ENCODE data around the gene ASH1L.
"Not testable (repeated sequence)": the region's sequence is repeated elsewhere in the genome, so short reads cannot be mapped to it uniquely, and the experiment has no call there.

ASH1L gene

DNA sequence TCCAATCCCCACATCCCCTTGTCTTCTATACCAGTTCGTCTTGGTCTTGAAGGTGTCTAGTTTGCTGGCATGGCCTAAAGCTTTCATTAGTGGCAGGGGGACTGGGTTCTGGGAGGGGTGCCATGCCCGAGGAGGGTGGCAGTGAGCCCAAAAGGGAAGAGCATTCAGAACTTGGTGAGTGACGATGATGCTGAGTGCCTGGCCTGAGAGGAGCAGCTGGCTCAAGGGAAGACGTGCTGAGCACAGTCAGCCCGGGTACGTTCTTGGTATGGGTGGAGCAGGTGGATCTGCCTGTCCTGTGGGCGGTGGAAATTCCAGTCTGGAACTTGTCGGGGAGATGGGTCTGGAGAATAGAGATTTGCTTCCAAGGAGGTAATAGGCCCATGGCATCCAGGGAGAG is 249.3 kb downstream of the ASH1L start:
- DNase-seq (ENCODE audit: low read depth in 2 of 2, low spot score in 1 of 2), result no peak

GRCh38 chr1:155309423-155310021 is 253.1 kb downstream of the ASH1L start:
- no peak for DNase-seq (ENCODE audit: low read depth in 2 of 2, low spot score in 1 of 2)

GRCh38 chr1:155308493-155309422 is 253.8 kb downstream of the ASH1L start, which contains the start of gene FDPS:
TSS of gene FDPS (plus strand) at chr1:155308866. CDS start at chr1:155309790, 924 bp downstream.
- peak; percentile 89 to 94 for DNase-seq (ENCODE audit: low read depth in 2 of 2, low spot score in 1 of 2)

DNA sequence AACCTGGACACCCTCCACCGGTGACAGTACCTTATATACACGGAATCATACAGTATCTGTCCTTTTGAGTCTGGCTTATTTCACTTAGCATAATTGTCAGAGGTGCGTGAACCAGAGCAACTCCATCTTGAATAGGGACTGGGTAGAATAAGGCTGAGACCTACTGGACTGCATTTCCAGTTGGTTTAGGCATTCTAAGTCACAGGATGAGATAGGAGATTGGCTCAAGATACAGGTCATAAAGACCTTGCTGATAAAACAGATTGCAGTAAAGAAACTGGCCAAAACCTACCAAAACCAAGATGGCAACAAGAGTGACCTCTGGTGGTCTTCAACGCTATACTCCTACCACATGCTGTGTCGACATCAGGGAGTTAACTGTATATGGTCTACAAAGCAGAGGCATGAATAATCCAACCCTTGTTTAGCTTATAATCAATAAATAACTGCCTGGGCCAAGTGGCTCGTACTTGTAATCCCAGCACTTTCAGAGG is 255.3 kb downstream of the ASH1L start:
- no peak for DNase-seq (ENCODE audit: low read depth in 2 of 2, low spot score in 1 of 2)

- no peak for DNase-seq (ENCODE audit: low read depth in 2 of 2, low spot score in 1 of 2)
These were observed 256.7 kb downstream of the ASH1L start for GRCh38 chr1:155305881-155306391.

DNA sequence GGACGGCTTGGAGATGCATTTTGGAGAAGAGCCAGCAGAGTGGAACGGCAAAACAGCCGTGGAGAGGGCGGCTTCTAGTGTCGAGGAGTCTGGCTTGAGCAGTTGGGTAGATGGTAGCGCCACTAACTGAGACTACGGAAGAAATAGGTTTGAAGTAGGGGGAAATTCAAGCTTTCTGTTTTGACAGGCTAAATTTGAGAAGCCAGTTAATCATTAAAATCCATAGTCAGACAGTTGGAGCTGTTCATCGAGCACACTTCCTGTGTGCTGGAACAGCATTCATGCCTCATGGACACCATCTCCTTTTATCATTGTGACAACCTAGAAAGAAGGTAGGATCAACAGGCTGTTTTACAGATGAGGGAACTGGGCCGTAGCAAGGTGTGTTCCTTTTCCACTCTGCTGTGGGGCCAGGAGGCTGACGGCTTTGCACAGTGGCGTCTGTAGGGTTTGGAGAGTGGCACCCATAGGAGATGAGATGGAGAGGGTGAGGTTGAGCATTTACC is 258.0 kb downstream of the ASH1L start:
- DNase-seq (ENCODE audit: low read depth in 2 of 2, low spot score in 1 of 2), result no peak

DNA sequence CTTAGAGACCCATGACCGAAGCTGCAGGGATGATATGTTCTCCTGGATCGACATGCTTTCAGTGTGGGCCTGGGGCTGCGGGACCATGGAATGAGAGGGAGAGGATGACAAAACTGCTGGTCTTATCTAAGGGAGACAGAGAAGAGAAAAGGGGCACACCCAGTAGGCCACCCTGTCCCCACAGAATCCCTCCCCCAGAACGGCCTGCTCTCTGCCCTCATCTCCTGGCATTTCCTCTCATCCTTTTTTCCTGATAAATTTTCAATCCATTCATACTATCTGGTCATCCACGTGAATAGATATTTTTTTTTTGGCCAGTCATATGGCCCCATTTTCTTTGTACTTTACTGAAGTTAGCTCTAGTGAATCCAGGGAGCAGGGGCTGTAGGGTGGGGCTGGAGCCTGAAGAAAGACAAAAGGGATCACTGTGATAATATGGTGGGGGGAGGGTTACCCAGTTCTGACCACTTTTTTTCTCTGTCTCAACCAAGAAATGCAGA is 261.2 kb downstream of the ASH1L start, which contains the start of gene PKLR:
TSS of gene PKLR (minus strand) at position 97 of the 500 bp plus-strand sequence. CDS start at position 54, 43 bp downstream.
- DNase-seq (ENCODE audit: low read depth in 2 of 2, low spot score in 1 of 2), result no peak

DNA sequence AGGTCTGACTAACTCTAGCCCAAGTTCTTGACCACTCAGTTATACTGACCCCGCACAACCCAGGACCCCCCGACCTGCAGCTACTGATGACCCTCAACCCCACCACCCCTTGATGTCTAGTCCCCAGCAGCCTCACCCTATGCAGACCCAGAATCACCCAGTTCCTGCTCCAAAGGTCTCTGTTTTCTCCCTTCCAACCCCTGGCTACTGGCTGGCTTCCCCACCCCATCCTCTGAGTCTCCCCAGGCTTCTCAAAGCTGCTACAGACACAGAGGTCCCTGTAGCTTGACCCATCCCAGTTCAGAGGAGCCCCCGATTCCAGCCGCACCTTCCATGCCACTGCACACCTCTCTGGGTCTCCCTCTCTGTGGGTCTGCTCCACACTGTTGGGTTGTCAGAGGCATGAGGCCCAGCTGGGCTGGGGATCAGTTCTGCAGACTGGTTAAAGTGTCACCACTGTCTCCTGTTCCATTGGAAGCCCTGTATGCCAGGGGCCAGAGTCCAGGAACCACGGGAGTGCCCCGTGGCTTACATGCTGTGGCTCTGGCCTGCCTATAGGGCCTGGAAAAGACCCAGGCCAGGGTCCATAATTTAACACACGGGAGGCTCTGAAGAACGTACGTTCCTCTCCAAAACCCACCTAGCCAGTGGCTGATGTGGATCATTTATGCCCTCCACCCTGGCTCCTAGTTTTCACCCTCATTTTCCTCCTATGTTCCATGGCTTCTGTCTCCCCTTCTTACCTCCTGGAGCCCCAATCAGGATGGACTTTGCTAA is 261.9 kb downstream of the ASH1L start:
- no peak for DNase-seq (ENCODE audit: low read depth in 2 of 2, low spot score in 1 of 2)

DNA sequence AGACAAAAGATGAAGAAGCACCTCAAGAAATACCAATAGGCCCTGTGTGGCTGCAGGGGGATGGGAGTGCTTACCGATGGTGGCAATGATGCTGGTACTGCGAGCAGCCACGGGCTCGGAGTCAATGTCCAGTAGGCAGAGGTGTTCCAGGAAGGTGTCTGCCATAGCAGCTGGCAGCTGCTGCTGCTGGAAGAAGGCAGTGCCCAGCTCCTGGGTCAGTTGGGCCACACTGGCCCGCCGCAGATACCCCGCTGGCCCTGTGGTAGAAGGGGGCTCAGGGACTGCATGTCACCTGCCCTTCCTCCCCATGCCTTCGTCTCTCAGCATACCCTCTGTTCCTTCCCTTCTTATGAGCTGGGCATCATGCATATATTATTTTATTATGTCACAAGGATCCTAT is 262.6 kb downstream of the ASH1L start:
- no peak for DNase-seq (ENCODE audit: low read depth in 2 of 2, low spot score in 1 of 2)

GRCh38 chr1:155297384-155297783 is 265.2 kb downstream of the ASH1L start:
- no peak for DNase-seq (ENCODE audit: low read depth in 2 of 2, low spot score in 1 of 2)

DNA sequence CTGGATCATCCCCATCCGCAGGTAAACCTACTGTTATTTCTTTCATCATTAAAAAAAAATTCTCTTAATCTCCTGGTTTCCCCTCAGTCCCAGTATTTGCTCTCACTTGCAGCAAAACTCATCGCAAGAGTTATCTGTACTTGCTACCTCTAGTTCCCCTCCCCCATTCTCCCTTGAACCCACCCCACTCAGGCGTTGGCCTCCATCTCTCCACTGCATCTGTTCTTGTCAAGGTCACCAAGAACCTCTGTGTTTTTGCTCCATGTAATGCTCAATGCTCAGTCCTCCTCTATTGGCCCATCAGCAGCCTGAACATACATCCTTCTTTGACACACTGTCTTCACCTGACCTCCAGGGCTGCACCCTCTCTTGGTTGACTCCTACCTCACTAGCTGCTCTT is 265.9 kb downstream of the ASH1L start:
- DNase-seq (ENCODE audit: low read depth in 2 of 2, low spot score in 1 of 2), result no peak

- no peak for DNase-seq (ENCODE audit: low read depth in 2 of 2, low spot score in 1 of 2)
These were observed 266.7 kb downstream of the ASH1L start for GRCh38 chr1:155295942-155296267.

GRCh38 chr1:155295183-155295941 is 267.2 kb downstream of the ASH1L start:
- no peak for DNase-seq (ENCODE audit: low read depth in 2 of 2, low spot score in 1 of 2)

DNA sequence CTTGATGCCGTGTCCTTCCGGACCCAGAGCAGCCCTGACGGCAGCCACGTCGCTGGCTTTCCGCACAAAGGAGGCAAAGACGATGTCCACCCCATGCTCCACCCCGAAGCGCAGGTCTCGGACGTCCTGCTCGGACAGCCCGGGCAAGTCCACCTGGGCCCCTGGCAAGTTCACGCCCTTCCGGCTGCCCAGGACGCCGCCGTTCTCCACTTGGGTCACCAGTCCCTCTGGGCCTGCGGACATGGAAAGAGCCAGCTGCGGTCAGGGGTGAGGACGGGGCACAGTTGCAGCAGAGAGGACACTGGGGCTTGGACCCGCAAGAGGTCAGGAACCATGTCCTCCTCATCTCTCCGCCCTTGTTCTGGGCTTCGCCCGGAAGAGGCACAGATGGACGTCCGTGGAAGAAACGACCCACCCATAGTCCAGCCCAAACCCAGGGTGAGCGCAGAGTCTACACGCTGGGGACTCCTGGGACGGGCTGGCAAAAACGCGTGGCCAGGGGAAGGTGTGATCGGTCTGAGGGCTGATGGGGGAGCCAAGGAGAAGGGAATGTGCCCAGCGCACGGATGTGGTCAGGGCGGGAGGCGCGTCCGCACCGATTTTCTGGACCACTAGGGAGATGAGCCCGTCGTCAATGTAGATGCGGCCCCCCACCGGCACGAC is 268.0 kb downstream of the ASH1L start:
- DNase-seq (ENCODE audit: low read depth in 2 of 2, low spot score in 1 of 2), result no peak

DNA sequence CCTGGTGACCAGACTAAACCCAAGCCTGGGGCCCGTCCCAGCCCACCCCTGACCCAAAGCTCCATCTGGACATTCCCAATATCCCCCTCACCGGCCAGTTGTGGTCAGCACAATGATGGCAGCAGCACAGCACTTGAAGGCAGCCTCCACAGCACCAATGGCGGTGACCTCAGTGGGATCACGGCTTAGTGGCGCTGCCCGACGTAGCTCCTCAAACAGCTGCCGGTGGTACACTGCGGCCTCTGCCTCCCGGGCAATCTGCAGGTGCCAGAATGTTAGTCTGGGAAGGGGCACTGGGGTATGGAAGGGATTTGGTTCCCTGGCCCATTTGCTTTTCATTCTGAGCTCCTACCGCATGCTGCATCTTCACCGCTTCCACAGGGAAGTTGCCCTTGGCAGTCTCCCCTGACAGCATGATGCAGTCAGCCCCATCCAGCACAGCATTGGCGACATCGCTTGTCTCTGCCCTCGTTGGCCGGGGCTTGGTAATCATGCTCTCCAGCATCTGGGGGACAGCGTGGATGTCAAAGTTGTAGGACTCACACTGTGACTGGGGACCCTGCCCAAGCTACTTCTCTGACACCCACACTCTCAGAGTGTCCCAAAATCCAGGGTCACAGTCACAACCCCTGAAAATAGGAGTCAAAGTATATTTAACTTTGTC is 269.4 kb downstream of the ASH1L start:
- no peak for DNase-seq (ENCODE audit: low read depth in 2 of 2, low spot score in 1 of 2)

GRCh38 chr1:155291006-155291405 is 271.6 kb downstream of the ASH1L start:
- DNase-seq (ENCODE audit: low read depth in 2 of 2, low spot score in 1 of 2), result not testable (repeated sequence)

DNA sequence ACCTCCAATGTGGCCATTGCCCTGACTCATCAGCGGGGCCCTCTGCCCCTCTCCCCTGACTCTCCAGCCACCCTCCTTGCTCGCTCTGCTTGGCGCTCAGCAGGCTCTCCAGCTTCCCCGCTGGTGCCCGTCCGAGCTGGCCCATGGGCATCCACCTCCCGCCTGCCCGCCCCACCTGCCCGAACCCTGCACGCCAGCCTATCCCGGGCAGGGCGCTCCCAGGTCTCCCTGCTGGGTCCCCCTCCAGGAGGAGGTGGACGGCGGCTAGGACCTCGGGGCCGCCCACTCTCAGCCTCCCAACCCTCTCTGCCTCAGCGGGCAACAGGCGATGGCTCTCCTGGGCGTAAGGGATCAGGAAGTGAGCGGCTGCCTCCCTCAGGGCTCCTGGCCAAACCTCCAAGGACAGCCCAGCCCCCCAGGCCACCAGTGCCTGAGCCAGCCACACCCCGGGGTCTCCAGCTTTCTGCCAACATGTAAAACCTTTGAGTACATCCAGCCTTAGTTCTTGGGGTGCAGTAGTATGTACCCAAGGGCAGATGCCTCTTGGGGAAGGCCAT is 274.5 kb downstream of the ASH1L start:
- no peak for DNase-seq (ENCODE audit: low read depth in 2 of 2, low spot score in 1 of 2)

DNA sequence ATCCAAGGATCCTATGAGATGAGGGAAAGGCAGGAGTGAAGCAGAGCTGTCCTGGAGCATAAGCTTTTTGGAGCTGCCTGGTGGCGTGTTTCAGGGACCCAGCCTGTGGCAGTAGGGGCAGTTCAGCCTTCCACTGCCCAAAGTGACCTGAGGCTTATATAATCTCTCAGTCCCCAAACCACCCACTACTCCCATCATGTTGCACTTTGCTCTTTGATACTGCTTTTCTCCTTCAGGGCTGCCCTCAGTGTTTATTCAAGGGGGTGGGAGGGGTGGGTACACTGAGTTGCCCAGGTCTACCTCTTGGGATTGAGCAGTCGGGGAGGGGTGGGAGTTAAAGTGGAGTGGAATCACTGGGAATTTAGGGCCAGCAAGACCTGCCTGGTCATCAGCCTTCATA is 276.1 kb downstream of the ASH1L start:
- DNase-seq (ENCODE audit: low read depth in 2 of 2, low spot score in 1 of 2), result no peak

- no peak for DNase-seq (ENCODE audit: low read depth in 2 of 2, low spot score in 1 of 2)
These were observed 277.0 kb downstream of the ASH1L start for GRCh38 chr1:155285631-155286044.

Data from stimulated activated CD8-positive, alpha-beta memory T cell treated with anti-CD3 and anti-CD28 coated beads, Interleukin-4, amount 100 ng/mL, for 1 hour (primary cell).